NCI-H2107 treated with DMSO at 0.1 percent for 48 hours (cell line): ENCODE measurements around the gene MAMSTR.

Source experiments
- DNase-seq: peaks from one replicate; lab custom pipeline; 2025; ENCODE audit not compliant: unreplicated experiment; lab: John Stamatoyannopoulos, UW

MAMSTR gene, protein sequence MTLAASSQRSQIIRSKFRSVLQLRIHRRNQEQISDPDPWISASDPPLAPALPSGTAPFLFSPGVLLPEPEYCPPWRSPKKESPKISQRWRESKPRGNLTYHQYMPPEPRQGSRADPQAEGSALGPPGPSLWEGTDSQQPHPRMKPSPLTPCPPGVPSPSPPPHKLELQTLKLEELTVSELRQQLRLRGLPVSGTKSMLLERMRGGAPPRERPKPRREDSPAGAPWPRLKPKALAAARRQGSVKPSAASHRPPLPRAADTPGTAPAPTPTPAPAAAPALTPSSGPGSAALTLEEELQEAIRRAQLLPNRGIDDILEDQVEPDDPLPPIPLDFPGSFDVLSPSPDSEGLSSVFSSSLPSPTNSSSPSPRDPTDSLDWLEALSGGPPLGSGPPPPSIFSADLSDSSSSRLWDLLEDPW

DNA sequence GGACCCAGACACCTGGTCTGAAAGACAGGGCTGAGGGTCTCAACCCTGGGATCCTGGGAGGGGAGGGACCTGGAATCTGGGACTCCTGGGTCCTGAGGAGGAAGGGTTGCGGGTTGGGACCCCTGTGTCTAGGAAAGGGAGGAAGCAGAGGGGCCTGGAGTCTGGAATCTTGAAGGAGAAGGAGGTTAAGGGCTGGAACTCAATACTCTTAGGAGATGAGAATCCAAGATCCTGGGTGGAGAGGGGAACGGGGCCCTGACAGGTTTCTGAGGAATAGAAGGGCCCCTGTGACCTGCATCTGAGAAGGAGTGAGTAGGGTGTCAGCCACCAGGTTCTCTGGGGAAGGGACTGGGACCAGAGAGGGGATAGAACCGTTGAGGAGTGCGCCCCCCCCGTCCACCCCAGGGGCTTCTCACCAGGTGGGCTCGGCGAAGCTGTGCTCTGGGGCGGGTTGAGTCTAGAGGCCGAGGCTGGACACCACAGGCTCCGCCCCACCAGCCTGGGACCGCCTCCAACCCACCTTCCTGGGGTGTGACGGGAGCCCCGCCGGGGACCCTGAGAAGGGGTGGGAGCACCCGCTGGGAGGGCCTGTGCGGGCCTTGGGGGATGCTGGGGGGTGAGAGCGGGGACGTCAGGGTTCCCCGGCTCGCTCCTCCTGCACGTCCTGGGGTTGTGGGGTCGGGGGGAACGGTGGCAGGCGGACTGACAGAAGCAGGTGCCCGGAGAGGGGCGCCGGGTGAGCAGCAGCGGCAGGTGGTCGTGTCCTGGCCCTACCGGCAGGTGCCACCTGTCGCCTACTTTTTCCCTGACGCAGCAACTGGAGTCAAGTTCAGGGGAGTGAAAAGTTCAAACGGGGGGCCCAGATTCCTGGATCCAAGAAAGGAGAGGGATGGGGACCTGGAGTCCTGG lies at the start of gene MAMSTR:
MAMSTR (minus strand) TSS at position 463 of the 909 bp plus-strand sequence. CDS start 694 bp downstream, outside the sequence.
- peak; percentile 29 for DNase-seq

DNA sequence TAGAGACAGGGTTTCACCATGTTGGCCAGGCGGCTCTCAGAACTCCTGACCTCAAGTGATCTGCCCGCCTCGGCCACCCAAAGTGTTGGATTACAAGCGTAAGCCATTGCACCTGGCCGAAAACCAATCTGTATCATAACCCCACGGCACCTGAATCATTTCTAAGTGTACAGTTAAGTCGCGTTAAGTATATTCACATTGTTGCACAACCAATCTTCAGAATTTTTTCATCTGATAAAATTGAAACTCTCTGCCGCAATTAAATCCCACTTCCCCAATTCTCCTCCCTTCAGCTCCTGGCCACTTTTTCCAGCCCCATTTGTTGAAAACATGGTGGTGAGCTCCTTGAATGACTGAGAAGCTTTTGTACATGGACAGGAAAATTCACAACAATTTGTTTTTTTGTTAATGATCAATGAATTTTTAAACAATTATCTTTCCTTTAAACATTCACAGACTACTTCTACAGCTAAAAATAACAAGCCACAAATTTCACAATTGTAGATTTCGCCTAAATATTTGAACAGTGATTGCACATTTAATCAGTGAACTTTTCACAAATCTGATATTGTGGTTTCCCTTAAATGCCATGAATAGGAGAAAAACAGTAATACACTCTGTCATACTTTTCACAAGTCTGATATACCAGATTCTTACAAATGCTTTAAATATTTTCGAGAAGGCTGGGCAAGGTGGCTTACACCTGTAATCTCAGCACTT lies 49.6 kb upstream of the MAMSTR start:
- DNase-seq, result peak; percentile 53

DNA sequence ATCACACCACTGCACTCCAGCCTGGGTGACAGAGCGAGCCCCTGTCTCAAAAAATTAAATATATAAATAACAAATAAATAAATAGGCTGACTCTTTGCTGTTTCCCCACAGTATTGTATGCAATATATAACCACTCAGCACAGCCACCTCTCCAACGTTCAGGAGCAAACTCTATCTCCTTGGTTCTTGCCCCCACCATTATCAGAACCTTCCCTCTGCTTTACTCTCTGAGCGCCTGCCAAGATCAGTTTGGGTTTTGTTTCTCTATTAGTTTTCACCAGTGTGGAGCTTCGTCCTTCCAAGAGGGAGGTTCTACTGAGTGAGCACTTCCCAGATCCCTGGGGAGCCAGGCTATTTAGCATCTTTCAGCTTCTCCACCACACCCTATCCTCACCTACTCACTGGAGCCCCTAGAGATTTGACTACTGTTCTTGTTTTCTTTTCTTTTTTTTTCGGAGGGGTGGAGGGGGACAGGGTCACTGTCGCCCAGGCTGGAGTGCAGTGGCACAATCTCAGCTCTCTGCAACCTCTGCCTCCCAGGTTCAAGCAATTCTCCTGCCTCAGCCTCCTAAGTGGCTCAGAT lies 48.7 kb upstream of the MAMSTR start:
- peak; percentile 68 for DNase-seq

DNA sequence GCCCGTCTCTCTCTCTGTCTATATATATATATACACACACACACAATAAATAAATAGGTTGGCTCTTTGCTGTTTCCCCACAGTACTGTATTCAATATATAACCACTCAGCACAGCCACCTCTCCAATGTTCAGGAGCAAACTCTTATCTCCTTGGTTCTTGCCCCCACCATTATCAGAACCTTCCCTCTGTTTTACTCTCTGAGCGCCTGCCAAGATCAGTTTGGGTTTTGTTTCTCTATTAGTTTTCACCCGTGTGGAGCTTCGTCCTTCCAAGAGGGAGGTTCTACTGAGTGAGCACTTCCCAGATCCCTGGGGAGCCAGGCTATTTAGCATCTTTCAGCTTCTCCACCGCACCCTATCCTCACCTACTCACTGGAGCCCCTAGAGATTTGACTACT lies 46.3 kb upstream of the MAMSTR start:
- DNase-seq, result peak; percentile 8

DNA sequence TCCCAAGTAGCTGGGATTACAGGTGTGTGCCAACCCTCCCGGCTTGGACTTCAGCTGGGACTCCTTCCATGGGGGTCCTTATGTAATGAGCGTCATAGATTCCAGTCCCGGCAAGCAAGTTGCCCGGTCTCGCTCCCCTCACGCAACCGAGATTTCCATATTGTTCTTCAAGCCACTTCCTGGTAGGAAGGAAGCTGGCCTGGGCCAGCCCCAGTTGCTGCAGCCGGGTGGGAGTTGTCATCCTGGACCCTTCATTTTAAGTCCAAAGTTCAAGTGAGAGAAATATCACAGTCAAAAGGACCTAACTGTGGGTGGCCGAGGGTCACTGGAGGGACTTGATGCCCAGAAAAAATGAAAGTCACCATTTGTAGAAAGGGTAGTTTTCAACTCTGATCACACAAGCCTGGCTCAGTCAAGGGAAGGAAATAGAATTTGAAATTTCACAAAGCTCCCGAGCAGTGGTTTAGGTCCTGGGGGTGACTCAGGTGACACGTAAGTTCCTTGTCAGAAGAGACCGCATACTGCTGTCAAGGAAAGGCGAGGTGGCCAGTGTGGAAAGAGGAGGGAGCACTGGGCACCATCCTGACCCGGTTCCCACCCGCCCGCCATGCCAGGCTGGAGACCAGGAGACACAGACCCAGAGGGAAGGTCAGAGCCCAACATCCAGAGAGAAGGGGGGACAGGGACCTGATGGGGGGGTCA lies 41.1 kb upstream of the MAMSTR start:
- no peak for DNase-seq

DNA sequence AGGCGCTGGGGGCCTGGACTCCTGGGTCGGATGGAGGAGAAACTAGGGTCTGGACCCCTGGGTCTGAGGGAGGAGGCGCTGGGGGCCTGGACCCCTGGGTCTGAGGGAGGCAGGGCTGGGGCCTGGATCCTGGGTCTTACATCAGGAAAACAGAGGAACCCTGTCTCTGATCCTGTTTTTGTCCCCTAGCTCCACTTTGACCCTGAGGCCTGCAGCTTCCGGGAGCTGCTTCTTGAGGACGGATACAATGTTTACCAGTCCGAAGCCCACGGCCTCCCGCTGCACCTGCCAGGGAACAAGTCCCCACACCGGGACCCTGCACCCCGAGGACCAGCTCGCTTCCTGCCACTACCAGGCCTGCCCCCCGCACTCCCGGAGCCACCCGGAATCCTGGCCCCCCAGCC lies 38.2 kb upstream of the MAMSTR start:
- no peak for DNase-seq

DNA sequence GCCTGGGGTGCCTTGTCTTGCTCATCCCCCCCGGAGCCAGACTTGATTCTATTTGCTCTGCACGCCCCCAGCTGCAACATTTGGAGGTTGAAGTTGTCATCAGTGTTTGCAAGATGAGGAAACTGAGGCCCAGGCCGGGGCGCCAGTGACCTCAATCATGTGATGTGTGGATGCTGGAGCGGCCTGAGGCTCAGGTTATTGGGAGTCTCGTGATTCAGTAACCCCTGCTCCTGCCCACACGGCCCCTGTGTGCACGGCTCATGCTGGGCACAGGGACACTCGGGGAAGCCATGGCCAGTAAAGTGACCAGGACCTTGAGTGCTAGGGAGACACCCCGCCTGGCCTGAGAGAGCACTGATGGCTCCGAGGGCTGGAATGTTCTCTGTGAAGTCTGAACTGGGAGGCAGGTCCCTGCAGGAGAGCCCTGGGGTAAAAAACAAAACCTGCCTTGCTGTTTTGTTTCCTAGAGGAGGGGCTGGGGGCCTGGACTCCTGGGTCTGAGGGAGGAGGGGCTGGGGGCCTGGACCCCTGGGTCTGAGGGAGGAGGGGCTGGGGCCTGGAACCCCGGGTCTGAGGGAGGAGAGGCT lies 37.7 kb upstream of the MAMSTR start:
- DNase-seq, result no peak

DNA sequence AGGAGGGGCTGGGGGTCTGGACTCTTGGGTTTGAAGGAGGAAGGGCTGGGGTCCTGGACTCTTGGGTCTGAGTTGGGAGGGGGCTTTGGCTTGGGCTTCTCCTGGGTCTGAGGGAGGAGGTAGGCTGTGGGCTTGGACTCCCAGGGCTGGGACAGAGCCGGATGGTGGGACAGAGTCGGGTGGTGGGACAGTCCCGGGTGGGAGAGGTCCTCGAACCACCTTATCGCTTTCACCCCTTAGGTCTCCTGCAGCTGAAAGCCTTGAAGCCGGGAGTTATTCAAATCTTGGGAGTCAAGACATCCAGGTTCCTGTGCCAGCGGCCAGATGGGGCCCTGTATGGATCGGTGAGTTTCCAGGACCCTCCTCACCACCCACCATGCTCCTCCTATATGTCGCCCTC lies 37.2 kb upstream of the MAMSTR start:
- no peak for DNase-seq

DNA sequence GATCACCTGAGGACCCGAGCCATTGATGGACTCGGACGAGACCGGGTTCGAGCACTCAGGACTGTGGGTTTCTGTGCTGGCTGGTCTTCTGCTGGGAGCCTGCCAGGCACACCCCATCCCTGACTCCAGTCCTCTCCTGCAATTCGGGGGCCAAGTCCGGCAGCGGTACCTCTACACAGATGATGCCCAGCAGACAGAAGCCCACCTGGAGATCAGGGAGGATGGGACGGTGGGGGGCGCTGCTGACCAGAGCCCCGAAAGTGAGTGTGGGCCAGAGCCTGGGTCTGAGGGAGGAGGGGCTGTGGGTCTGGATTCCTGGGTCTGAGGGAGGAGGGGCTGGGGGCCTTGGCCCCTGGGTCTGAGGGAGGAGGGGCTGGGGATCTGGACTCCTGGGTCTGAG lies 36.7 kb upstream of the MAMSTR start:
- no peak for DNase-seq

DNA sequence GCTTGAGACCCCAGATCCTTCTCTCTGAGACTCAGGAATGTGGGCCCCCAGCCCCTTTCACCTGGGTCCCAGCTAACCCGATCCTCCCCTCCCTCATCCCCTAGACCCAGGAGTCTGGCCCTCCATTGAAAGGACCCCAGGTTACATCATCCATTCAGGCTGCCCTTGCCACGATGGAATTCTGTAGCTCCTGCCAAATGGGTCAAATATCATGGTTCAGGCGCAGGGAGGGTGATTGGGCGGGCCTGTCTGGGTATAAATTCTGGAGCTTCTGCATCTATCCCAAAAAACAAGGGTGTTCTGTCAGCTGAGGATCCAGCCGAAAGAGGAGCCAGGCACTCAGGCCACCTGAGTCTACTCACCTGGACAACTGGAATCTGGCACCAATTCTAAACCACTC lies 36.3 kb upstream of the MAMSTR start:
- no peak for DNase-seq

DNA sequence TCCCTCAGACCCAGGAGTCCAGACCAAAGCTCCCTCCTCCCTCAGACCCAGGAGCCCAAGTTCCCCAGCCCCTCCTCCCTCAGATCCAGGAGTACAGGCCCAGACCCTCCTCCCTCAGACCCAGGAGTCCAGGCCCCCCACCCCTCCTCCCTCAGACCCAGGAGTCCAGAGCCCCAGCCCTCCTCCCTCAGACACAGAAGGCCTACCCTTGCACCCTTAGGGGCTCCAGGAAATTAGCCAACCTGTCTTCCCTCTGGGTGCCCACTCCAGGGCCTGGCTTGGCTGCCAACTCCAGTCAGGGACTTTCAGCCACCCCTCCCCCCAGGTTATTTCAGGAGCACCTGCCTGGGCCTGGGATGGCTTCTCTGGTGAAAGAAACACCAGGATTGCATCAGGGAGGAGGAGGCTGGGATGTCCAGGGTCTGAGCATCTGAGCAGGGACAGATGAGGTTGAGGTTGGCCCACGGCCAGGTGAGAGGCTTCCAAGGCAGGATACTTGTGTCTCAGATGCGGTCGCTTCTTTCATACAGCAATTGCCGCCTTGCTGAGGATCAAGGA lies 35.6 kb upstream of the MAMSTR start, which contains the start of gene FGF21:
FGF21 (plus strand) TSS at position 441 of the 558 bp plus-strand sequence. CDS start 713 bp downstream, outside the sequence.
- peak; percentile 57 for DNase-seq

DNA sequence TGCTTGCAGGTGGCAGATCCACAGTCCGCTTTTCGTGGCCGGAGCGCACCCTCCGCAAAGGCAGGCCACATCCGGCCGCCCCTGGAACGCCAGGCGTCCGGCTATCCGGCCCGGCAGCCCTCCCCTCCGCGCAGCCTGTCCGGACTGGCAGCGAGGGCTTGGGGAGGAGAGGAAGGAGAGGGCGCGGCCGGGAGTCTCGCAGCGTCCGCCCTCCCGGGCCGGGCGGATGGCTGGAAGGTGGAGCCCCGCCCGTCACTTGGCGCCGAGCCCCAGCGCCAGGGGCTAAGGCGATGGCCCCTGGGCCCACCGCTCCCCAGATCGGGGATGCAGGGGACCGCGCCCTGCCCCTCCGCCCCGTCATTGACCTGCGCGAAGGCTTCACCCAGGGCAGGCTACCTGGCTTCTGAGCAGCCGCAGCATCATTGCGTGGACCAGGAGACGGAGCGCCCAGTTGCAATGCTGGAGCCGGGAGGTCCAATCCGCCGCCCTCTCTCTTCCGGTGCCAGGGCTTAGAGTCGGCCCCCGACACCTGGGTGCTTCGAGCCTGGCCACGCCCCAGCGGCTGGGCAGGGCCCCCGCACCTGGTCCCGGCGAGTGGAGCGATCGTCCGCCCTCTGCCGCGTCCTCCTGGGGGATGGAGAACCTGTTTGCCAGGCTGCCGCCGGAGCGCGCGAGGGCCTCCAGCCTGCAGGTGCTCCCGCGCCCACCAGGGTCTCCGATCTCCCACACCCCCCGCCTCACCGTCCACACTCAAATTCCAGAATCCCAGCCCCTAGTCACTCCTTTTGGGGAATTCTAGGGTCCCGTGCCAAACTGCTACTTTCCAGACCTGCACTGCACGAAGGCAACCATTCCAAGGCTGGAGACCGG lies 33.2 kb upstream of the MAMSTR start, which contains the start of gene FUT1:
FUT1 (minus strand) TSS at position 146 of the 870 bp plus-strand sequence. CDS start 1,360 bp downstream, outside the sequence.
- peak; percentile 84 for DNase-seq

DNA sequence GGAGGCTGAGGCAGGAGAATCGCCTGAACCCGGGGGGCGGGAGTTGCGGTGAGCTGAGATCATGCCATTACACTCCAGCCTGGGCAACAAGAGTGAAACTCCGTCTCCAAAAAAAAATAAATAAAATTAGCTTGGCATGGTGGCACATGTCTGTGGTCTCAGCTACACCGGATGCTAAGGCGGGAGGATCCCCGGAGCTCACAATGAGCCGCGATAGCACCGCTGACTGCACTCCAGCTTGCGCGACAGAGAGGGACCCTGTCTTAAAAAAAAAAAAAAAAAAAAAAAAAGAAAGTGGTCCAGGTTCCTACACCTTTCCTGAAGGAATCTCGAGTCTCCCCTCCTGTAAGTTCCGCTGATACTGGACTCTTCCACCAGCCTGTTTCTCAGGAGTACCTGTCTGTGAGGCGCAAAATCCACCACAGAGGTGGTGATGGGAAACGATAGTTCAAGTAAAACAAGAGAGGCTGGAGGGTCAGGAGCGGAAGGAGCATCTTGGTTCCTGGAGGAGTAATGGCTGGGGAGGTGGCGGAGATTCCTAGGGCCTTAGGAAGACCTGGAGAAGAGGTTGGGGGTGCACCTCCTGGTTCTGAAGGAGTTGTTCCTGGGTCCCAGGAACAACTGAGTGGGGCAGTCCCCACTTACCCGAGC lies 32.4 kb upstream of the MAMSTR start:
- no peak for DNase-seq

DNA sequence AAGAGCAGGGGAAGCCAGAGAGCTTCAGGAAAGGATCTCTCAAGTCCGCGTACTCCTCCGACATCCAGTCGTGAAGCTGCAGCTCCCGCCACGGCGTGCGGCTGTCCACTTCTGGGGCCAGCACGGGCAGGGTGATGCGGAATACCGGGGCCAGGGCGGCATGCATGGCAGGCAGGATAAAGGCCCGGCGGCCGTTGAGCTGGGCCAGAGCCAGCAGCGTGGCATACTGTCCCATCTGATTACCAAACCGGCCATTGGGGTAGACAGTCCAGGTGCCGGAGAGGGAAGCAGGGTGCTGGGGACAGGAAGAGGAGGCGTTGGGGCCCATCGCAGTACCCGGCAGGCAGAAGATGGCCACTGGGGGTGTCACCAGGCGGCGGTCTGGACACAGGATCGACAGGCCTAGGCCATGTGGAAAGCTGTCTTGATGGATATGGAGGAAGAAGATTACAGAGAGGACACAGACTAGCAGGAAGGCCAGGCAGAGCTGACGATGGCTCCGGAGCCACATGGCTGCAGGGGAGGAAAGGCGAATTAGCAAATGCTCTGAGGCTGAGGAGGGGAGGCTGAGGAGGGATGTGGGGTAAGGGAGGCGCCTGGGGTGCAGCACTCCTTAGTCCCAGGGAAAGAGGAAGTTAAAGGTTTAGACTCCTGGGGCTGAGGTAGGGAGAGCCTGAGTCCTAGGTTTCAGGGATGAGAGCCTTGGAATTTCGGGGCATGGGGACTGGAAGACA lies 31.4 kb upstream of the MAMSTR start:
- no peak for DNase-seq

DNA sequence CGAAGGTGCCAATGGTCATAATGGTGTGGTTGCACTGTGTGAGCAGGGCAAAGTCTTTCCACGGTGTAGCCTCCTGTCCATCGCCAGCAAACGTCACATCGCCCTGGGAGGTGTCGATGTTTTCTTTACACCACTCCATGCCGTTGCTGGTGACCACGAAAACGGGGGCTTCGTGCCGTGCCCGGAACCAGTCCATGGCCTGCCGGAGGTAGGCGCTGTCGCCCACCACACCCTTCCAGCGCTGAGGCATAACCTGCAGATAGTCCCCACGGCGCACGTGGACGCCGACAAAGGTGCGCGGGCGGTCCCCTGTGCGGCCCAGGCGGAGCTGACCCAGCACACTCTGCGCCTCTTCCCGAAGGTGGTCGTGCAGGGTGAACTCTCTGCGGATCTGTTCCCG lies 30.8 kb upstream of the MAMSTR start:
- DNase-seq, result no peak

DNA sequence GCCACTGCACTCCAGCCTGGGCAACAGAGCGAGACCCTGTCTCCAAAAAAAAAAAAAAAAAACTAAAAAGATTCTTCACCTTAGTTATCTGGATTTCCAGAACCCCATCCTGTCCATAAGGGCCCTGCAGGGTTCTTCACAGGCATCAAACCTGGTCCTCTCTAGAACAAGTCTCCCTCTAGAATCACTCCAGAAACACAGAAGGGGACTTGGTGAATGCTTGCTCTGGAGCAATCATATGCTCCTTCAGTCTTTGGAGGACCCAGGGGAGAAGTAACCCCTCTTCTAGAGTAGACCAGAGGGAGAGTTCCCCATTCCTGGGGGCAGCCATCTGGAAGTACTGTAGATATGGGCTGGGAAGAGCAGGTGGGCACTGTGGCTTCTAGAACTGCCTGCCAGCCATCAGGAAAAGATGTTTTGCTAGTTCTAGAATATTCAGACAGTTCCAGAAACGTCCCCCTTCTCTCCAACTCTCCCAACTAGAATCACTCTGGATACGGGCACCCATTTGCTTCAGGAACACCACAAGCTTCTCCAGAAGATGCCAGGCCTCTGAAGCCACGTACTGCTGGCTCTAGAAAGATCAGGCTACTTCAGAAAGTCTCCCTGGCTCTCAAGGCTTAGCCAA lies 30.2 kb upstream of the MAMSTR start:
- DNase-seq, result no peak
